ENCODE measurements around the gene HM13.

GRCh38 chr20:31572042-31572700 is 57.9 kb downstream of the HM13 start:
- no peak for TF ChIP-seq CTCF (IDR thresholded peaks at IDR 0.05)
- no peak for TF ChIP-seq POLR2AphosphoS5 (IDR thresholded peaks at IDR 0.05)

Measured in stomach (tissue), 4 donors.